Panc1 (cell line): ENCODE results near the gene FUT2.

Source experiments
- CTCF ChIP-seq: fragments of 450-650 bp; IDR thresholded peaks from 2 replicates; pipeline ENCODE4 v1.5.1; 2017; ENCODE audit warnings: mild to moderate bottlenecking
- POLR2AphosphoS5 ChIP-seq: IDR thresholded peaks from 2 replicates; pipeline ENCODE4 v1.6.1; 2012; ENCODE audit warnings: mild to moderate bottlenecking, low read depth, low read length, moderate library complexity
- REST ChIP-seq, 2 experiments: IDR thresholded peaks; 2 replicates each; pipeline ENCODE4 v1.6.1; 2011 to 2012; ENCODE audit warnings: low read depth in 2 of 2, control low read depth in 1 of 2, low read length in 1 of 2, mild to moderate bottlenecking in 1 of 2, moderate library complexity in 1 of 2; ENCODE audit not compliant: insufficient read depth in 1 of 2
- SIN3A ChIP-seq: IDR thresholded peaks from 2 replicates; pipeline ENCODE4 v1.6.1; 2012; ENCODE audit warnings: low read depth, mild to moderate bottlenecking, low read length, moderate library complexity, borderline replicate concordance; ENCODE audit not compliant: insufficient read depth
- TCF7L2 ChIP-seq: IDR thresholded peaks from 2 replicates; pipeline ENCODE4 v1.6.1; 2011; ENCODE audit warnings: mild to moderate bottlenecking, low read depth, low read length, inconsistent platforms

DNA sequence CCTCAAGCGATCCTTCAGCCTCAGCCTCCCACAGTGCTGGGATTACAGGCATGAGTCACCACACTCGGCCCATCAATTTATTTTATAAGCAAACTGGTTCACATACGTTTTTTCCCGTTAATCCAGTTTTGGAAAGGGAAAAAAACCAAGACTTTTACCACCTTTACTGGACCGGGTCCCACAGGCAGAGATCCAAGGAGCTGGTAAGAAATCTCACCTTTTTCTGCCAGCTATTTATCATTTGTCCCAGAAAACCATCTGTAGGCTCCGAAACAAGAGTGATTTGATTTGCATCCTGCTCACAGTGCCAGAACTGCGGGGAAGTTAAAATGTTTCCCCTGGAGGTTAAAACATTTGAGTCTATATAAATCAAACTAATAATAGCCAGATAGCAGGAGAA, 6.3 kb upstream of the FUT2 start:
- TF ChIP-seq POLR2AphosphoS5 (no peak), CTCF (no peak), SIN3A (no peak), TCF7L2 (no peak), REST (IDR thresholded peaks at IDR 0.05; ENCODE audit: insufficient read depth in 1 of 2, low read depth in 2 of 2, low read length in 1 of 2) (no peak)
